GM23338 (cell line): ENCODE results near the gene SNX22. TPM values are rescaled to one million over a fixed set of nuclear protein-coding genes. Genes with fewer than 3 reads are reported as not detected.

ENCODE experiments used
- ATAC-seq: fragments of 200-7000 bp; cut with Tn5 transposase; 3 replicates; pipeline ENCODE4 v1.9.1; 2020
- DNase-seq: peaks from one replicate; pipeline ENCODE4 v3.0.0-alpha.2; 2015; ENCODE audit warnings: low spot score
- H2AFZ ChIP-seq: fragments of 200-600 bp; sonication (generic); 2 replicates; pipeline ENCODE4 v1.8.0; 2016; ENCODE audit warnings: antibody characterized with exemption, mild to moderate bottlenecking, moderate library complexity
- H3F3A ChIP-seq: fragments of 200-600 bp; sonication (generic); replicated peaks from 2 replicates; pipeline ENCODE4 v1.8.0; 2017; ENCODE audit warnings: antibody characterized with exemption, mixed run types, low read depth
- H3K27ac ChIP-seq: fragments of 200-600 bp; sonication (generic); 2 replicates; pipeline ENCODE4 v1.6.1; 2016; ENCODE audit warnings: low read depth
- H3K27me3 ChIP-seq: fragments of 200-600 bp; sonication (generic); 2 replicates; pipeline ENCODE4 v1.8.0; 2016; ENCODE audit warnings: mild to moderate bottlenecking, mixed run types, moderate library complexity; ENCODE audit not compliant: insufficient read depth
- H3K36me3 ChIP-seq: fragments of 200-600 bp; sonication (generic); 2 replicates; pipeline ENCODE4 v1.8.0; 2016; ENCODE audit warnings: mild to moderate bottlenecking; ENCODE audit not compliant: insufficient read depth
- H3K4me1 ChIP-seq: fragments of 200-600 bp; sonication (generic); 2 replicates; pipeline ENCODE4 v1.8.0; 2016; ENCODE audit warnings: mild to moderate bottlenecking, moderate library complexity; ENCODE audit not compliant: insufficient read depth
- H3K4me2 ChIP-seq: fragments of 200-600 bp; sonication (generic); 2 replicates; pipeline ENCODE4 v1.7.1; 2017; ENCODE audit warnings: mixed run types
- H3K4me3 ChIP-seq: fragments of 200-600 bp; sonication (generic); 2 replicates; pipeline ENCODE4 v1.6.1; 2016; ENCODE audit warnings: mixed run types
- H3K79me2 ChIP-seq: fragments of 200-600 bp; sonication (generic); replicated peaks from 2 replicates; pipeline ENCODE4 v1.8.0; 2017; ENCODE audit warnings: mild to moderate bottlenecking; ENCODE audit not compliant: insufficient read depth
- H3K9me2 ChIP-seq: fragments of 200-600 bp; sonication (generic); 2 replicates; pipeline ENCODE4 v1.8.0; 2017; ENCODE audit not compliant: insufficient read depth
- H4K20me1 ChIP-seq: fragments of 200-600 bp; sonication (generic); replicated peaks from 2 replicates; pipeline ENCODE4 v1.8.0; 2017; ENCODE audit warnings: mild to moderate bottlenecking; ENCODE audit not compliant: insufficient read depth
- H3K27ac Mint-ChIP-seq: 2 replicates; pipeline ENCODE4 v1.8.0; 2020; ENCODE audit warnings: inconsistent platforms, mild to moderate bottlenecking, moderate library complexity, mixed read lengths
- H3K27me3 Mint-ChIP-seq: 3 replicates; pipeline ENCODE4 v1.8.0; 2022; ENCODE audit warnings: low read depth, mild to moderate bottlenecking, moderate library complexity, mixed read lengths, inconsistent platforms; ENCODE audit not compliant: insufficient read depth, poor library complexity
- H3K36me3 Mint-ChIP-seq: 3 replicates; pipeline ENCODE4 v1.8.0; 2021; ENCODE audit warnings: low read depth, mild to moderate bottlenecking, inconsistent platforms, moderate library complexity, mixed read lengths
- H3K4me1 Mint-ChIP-seq: 3 replicates; pipeline ENCODE4 v1.8.0; 2020; ENCODE audit warnings: mild to moderate bottlenecking, inconsistent platforms, mixed read lengths
- H3K4me3 Mint-ChIP-seq: 3 replicates; pipeline ENCODE4 v1.8.0; 2021; ENCODE audit warnings: moderate library complexity, mild to moderate bottlenecking, inconsistent platforms, mixed read lengths
- H3K9me3 Mint-ChIP-seq: 3 replicates; pipeline ENCODE4 v1.8.0; 2020; ENCODE audit warnings: moderate library complexity, mild to moderate bottlenecking, inconsistent platforms, mixed read lengths
- EZH2 ChIP-seq: fragments of 200-600 bp; sonication (generic); IDR thresholded peaks from one replicate; pipeline ENCODE4 v1.8.0; 2017; ENCODE audit warnings: antibody characterized with exemption, mild to moderate bottlenecking, low read depth; ENCODE audit not compliant: unreplicated experiment
- polyA plus RNA-seq: library from polyadenylated mRNA; unstranded; fragments of >200 nt; fragmentation: Nextera tagmentation; extraction: Ambion mirVana; gene quantifications from 2 replicates; pipeline ENCODE4 v1.2.1, GENCODE V29; 2016
- total RNA-seq: library from RNA; depleted of rRNA; stranded (reverse); fragments of >200 nt; shearing (Covaris generic); gene quantifications from 2 replicates; pipeline ENCODE4 v1.2.3, GENCODE V29; 2014
- TF ChIP-seq, protein P1 (sequence below), 2 experiments: fragments of 200-600 bp in 1 of 2; sonication (generic) in 1 of 2; conservative IDR thresholded peaks; 2 replicates each; pipeline versions ENCODE4 v1.5.1 to v1.6.1; 2016 to 2017; ENCODE audit warnings: antibody characterized with exemption in 2 of 2, low read depth in 2 of 2, mild to moderate bottlenecking in 2 of 2, moderate library complexity in 1 of 2
- TF ChIP-seq, protein P2 (sequence below): IDR thresholded peaks from one replicate; pipeline ENCODE4 v1.6.1; 2018; ENCODE audit warnings: antibody characterized with exemption; ENCODE audit not compliant: unreplicated experiment

SNX22 gene
- total and polyA plus RNA-seq, 2 experiments from 2014 or later: 3.7 to 5.7 TPM

DNA sequence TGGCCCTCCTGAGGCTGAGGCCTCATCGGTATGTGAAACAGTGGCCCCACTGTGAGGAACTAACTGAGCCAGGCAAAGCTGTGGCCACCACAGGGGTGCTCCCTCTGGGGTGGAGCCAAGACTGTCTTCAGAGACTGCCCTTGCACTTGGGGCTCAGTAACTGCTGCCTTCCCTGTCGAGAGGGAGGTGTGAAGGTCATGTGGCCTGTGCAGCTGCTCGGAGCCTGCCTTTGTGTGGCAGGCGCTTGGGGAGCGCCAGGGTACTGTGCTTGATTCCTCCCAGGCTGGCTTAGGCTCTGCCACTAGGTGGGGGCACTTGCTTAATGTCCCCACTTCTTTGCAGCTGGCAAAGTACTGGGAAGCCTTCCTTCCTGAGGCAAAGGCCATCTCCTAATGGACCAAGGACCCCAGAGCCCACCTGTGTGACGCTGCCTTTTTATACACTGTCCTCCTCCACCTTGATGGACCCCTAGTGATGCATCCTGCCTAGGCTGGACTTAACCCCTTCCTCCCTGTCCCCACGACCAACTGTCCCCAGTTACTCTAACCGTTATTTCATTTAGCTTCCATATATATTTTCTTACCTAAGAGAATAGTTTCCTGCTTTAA, 14.2 kb upstream of the SNX22 start:
- no peak overlapping the region for H3K4me2 ChIP-seq
- H3K36me3 ChIP-seq: 0 out of 2 replicates have a peak, but pooled peaks cover 3% of the 10 kb centered on the region
- Mint-ChIP-seq H3K27me3 (peaks cover 6% of the 10 kb centered on the region), H3K4me1 (peaks cover 6% of the 10 kb centered on the region; the same call in 2 of the 3 replicates), H3K36me3 (peaks cover 42% of the 10 kb centered on the region), H3K4me3 (no peak overlapping the region), H3K27ac (no peak overlapping the region), H3K9me3 (no peaks in the 10 kb centered on the region; the same call in 2 of the 3 replicates)
- H3K9me2 ChIP-seq: no peaks in the 10 kb centered on the region
- H3F3A ChIP-seq: peaks cover 4% of the 10 kb centered on the region; the same call in 1 of the 2 replicates
- no peak overlapping the region for H3K4me3 ChIP-seq
- H4K20me1 ChIP-seq: no peaks in the 10 kb centered on the region; the same call in 1 of the 2 replicates
- peak; percentile 86 for ATAC-seq
- no peak overlapping the region for H3K27ac ChIP-seq
- TF ChIP-seq, protein P1, sequence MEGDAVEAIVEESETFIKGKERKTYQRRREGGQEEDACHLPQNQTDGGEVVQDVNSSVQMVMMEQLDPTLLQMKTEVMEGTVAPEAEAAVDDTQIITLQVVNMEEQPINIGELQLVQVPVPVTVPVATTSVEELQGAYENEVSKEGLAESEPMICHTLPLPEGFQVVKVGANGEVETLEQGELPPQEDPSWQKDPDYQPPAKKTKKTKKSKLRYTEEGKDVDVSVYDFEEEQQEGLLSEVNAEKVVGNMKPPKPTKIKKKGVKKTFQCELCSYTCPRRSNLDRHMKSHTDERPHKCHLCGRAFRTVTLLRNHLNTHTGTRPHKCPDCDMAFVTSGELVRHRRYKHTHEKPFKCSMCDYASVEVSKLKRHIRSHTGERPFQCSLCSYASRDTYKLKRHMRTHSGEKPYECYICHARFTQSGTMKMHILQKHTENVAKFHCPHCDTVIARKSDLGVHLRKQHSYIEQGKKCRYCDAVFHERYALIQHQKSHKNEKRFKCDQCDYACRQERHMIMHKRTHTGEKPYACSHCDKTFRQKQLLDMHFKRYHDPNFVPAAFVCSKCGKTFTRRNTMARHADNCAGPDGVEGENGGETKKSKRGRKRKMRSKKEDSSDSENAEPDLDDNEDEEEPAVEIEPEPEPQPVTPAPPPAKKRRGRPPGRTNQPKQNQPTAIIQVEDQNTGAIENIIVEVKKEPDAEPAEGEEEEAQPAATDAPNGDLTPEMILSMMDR (conservative IDR thresholded peaks at IDR 0.05; ENCODE audit: low read depth in 2 of 2): peak; percentile 19 to 47; a peak in 3 of 4 replicates
- TF ChIP-seq, protein P2, sequence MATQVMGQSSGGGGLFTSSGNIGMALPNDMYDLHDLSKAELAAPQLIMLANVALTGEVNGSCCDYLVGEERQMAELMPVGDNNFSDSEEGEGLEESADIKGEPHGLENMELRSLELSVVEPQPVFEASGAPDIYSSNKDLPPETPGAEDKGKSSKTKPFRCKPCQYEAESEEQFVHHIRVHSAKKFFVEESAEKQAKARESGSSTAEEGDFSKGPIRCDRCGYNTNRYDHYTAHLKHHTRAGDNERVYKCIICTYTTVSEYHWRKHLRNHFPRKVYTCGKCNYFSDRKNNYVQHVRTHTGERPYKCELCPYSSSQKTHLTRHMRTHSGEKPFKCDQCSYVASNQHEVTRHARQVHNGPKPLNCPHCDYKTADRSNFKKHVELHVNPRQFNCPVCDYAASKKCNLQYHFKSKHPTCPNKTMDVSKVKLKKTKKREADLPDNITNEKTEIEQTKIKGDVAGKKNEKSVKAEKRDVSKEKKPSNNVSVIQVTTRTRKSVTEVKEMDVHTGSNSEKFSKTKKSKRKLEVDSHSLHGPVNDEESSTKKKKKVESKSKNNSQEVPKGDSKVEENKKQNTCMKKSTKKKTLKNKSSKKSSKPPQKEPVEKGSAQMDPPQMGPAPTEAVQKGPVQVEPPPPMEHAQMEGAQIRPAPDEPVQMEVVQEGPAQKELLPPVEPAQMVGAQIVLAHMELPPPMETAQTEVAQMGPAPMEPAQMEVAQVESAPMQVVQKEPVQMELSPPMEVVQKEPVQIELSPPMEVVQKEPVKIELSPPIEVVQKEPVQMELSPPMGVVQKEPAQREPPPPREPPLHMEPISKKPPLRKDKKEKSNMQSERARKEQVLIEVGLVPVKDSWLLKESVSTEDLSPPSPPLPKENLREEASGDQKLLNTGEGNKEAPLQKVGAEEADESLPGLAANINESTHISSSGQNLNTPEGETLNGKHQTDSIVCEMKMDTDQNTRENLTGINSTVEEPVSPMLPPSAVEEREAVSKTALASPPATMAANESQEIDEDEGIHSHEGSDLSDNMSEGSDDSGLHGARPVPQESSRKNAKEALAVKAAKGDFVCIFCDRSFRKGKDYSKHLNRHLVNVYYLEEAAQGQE: no peak
- TF ChIP-seq EZH2: no peak
- peak; percentile 27 for DNase-seq
- H3K27me3 ChIP-seq: no peaks in the 10 kb centered on the region
- no peaks in the 10 kb centered on the region for H3K79me2 ChIP-seq
- H3K4me1 ChIP-seq: peaks cover 3% of the 10 kb centered on the region; the same call in 1 of the 2 replicates
- H2AFZ ChIP-seq: no peak overlapping the region

DNA sequence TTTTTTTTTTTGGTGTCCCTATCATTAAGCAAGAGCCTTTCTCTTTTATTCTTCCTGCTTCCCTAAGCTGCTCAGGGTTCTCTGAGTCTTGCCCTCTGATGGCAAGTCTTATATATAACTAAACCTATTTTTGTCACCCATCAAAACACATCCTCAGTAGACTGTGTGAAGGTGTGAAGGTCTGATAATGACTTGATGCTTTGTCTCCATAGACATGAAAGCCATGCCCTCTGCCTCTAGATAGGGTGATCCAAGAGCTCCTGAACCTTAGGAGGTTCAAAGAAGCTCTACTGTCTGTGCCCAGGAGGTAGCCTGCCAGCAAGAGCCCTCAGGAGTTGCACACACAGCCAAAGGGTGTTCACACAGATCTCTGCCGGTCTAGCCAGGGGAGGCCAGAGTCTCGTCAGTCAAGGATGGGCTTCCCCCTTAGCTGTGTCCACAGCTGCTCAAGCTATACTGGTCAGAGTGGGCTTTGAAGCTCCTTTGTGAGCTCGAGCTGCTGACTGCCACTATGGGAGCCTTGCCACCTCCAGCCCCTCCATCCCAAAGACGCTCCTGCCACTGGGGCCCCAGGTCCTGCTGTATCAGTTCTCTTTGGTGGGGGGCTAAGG, 13.1 kb upstream of the SNX22 start:
- no peak for TF ChIP-seq EZH2
- Histone ChIP-seq H3F3A (peaks cover 4% of the 10 kb centered on the region; the same call in 1 of the 2 replicates), H3K79me2 (no peaks in the 10 kb centered on the region), H3K36me3 (0 out of 2 replicates have a peak, but pooled peaks cover 3% of the 10 kb centered on the region), H3K4me3 (no peak overlapping the region), H3K9me2 (no peaks in the 10 kb centered on the region), H3K4me2 (no peak overlapping the region), H2AFZ (no peak overlapping the region), H3K27me3 (no peaks in the 10 kb centered on the region), H4K20me1 (no peaks in the 10 kb centered on the region; the same call in 1 of the 2 replicates), H3K27ac (no peak overlapping the region), H3K4me1 (peaks cover 3% of the 10 kb centered on the region; the same call in 1 of the 2 replicates)
- DNase-seq: no peak
- H3K9me3 Mint-ChIP-seq: no peaks in the 10 kb centered on the region; the same call in 2 of the 3 replicates
- H3K36me3 Mint-ChIP-seq: peaks cover 34% of the 10 kb centered on the region
- no peak overlapping the region for H3K27ac Mint-ChIP-seq
- H3K27me3 Mint-ChIP-seq: peaks cover 6% of the 10 kb centered on the region
- ATAC-seq: no peak
- peaks cover 6% of the 10 kb centered on the region; the same call in 2 of the 3 replicates for H3K4me1 Mint-ChIP-seq
- no peak overlapping the region for H3K4me3 Mint-ChIP-seq
